DND-41 (cell line): ENCODE results near the gene CERKL.

Experiments used
- ATAC-seq: fragments of 200-7000 bp; cut with Tn5 transposase; 3 replicates; pipeline ENCODE4 v1.9.1; 2021; ENCODE audit warnings: low read depth; ENCODE audit not compliant: insufficient read depth
- DNase-seq: peaks from one replicate; pipeline ENCODE4 v3.0.0-alpha.2; 2020
- H2AFZ ChIP-seq: 2 replicates; pipeline ENCODE4 v1.6.0; 2012; ENCODE audit warnings: low read depth, low read length
- H3K27ac ChIP-seq: 2 replicates; pipeline ENCODE4 v1.5.1; 2012; ENCODE audit warnings: low read length, inconsistent platforms
- H3K27me3 ChIP-seq: fragments of 200-600 bp; sonication (generic); 2 replicates; pipeline ENCODE4 v1.6.0; 2012; ENCODE audit warnings: low read length, mild to moderate bottlenecking, inconsistent platforms; ENCODE audit not compliant: insufficient read depth, poor library complexity
- H3K36me3 ChIP-seq: 2 replicates; pipeline ENCODE4 v1.5.1; 2012; ENCODE audit warnings: low read length, inconsistent platforms; ENCODE audit not compliant: insufficient read depth
- H3K4me1 ChIP-seq: 2 replicates; pipeline ENCODE4 v1.5.1; 2012; ENCODE audit warnings: mild to moderate bottlenecking, low read length; ENCODE audit not compliant: insufficient read depth
- H3K4me2 ChIP-seq: 2 replicates; pipeline ENCODE4 v1.6.0; 2012; ENCODE audit warnings: mild to moderate bottlenecking, moderate library complexity, low read length, inconsistent platforms; ENCODE audit not compliant: insufficient read depth
- H3K4me3 ChIP-seq, 2 experiments: fragments of 200-600 bp in 1 of 2; shearing (Covaris generic) in 1 of 2; 2 replicates each; pipeline ENCODE4 v1.5.1; 2012 to 2016; ENCODE audit warnings: inconsistent platforms in 2 of 2, low read length in 2 of 2, mild to moderate bottlenecking in 2 of 2, low read depth in 1 of 2, moderate library complexity in 1 of 2
- H3K79me2 ChIP-seq: 2 replicates; pipeline ENCODE4 v1.6.0; 2012; ENCODE audit warnings: low read length, inconsistent platforms; ENCODE audit not compliant: insufficient read depth
- H3K9ac ChIP-seq: 2 replicates; pipeline ENCODE4 v1.6.0; 2012; ENCODE audit warnings: low read depth, mild to moderate bottlenecking, inconsistent platforms, low read length, moderate library complexity
- H3K9me3 ChIP-seq: 2 replicates; pipeline ENCODE4 v1.5.1; 2012; ENCODE audit warnings: low read length, moderate library complexity, mild to moderate bottlenecking, inconsistent platforms; ENCODE audit not compliant: insufficient read depth, severe bottlenecking
- H4K20me1 ChIP-seq: 2 replicates; pipeline ENCODE4 v1.6.0; 2012; ENCODE audit warnings: low read length; ENCODE audit not compliant: insufficient read depth
- EZH2 ChIP-seq: IDR thresholded peaks from 3 replicates; pipeline ENCODE4 v1.6.1; 2012; ENCODE audit warnings: borderline replicate concordance, low read depth, mild to moderate bottlenecking, moderate library complexity, low read length, inconsistent platforms; ENCODE audit not compliant: severe bottlenecking
- TF ChIP-seq, protein P1 (sequence below): IDR thresholded peaks from 2 replicates; pipeline ENCODE4 v1.5.1; 2012; ENCODE audit warnings: borderline replicate concordance, low read length, moderate library complexity, mild to moderate bottlenecking; ENCODE audit not compliant: poor library complexity, severe bottlenecking; ENCODE audit errors: extremely low read depth

CERKL gene

DNA sequence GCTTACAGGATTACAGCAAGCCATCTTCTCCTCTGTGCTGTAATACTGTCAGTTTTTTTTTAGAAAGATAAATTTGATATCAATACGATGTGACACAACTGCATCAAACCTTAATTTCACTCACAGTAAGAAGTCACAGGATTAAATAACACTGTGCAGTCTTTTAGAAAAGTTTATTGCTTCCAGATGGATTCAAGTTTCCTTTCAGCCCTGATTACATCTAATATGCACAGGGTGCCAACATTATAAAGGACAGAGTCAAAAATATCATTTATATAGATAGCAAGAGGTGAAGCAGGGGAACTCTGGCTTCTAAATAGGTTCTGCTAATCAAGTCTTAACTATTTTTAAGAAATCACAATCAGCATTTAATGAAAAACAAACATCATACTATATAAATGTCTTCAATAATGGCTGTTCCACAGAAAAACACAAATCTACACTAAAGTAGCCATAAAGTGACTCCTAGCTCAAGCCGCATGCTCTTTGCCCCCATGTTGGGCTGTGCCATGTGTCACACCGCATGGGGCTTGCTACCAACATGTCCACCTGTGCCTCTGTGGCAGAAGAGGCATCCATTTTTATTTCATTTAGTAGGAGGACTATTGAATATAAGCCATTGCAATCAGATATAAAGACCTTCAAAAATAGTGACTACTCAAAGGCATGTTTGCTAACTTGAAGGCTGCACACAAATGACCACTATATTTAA, 35.0 kb downstream of the CERKL start:
- TF ChIP-seq EZH2: no peak
- TF ChIP-seq, protein P1, sequence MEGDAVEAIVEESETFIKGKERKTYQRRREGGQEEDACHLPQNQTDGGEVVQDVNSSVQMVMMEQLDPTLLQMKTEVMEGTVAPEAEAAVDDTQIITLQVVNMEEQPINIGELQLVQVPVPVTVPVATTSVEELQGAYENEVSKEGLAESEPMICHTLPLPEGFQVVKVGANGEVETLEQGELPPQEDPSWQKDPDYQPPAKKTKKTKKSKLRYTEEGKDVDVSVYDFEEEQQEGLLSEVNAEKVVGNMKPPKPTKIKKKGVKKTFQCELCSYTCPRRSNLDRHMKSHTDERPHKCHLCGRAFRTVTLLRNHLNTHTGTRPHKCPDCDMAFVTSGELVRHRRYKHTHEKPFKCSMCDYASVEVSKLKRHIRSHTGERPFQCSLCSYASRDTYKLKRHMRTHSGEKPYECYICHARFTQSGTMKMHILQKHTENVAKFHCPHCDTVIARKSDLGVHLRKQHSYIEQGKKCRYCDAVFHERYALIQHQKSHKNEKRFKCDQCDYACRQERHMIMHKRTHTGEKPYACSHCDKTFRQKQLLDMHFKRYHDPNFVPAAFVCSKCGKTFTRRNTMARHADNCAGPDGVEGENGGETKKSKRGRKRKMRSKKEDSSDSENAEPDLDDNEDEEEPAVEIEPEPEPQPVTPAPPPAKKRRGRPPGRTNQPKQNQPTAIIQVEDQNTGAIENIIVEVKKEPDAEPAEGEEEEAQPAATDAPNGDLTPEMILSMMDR: no peak
- no peaks in the 10 kb centered on the region for H3K4me1 ChIP-seq
- H3K4me3 ChIP-seq: no peak overlapping the region

DNA sequence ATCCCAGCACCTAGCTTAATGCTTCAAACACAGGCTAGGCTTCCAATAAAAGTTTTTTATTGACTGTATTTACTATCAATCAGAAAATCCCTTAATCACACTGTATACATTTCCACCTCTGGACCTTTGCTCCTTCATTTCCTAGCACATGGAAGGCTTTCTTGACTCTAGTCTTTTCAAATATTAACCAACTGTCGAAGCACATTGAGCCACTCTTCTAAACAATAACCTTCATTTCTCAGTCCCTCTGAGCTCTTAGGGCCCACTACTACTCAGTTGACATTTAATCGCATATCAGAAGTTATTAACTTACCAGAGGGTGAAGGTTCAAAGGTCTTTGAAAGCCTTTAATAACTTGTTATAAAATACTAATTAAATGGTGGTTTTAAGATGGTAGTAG, 37.4 kb downstream of the CERKL start:
- Histone ChIP-seq H3K4me3 (no peak overlapping the region), H4K20me1 (no peaks in the 10 kb centered on the region), H3K9me3 (no peaks in the 10 kb centered on the region), H3K27me3 (no peaks in the 10 kb centered on the region), H2AFZ (no peak overlapping the region), H3K79me2 (no peaks in the 10 kb centered on the region), H3K4me2 (no peak overlapping the region), H3K4me1 (no peaks in the 10 kb centered on the region), H3K9ac (no peak overlapping the region), H3K27ac (no peak overlapping the region), H3K36me3 (no peaks in the 10 kb centered on the region)
- TF ChIP-seq, protein P1: no peak
- TF ChIP-seq EZH2: no peak
- ATAC-seq: no peak
- no peak for DNase-seq

More for the DNA sequence above, 35.0 kb downstream of the CERKL start:
- Histone ChIP-seq H3K79me2 (no peaks in the 10 kb centered on the region), H3K9me3 (no peaks in the 10 kb centered on the region), H2AFZ (no peak overlapping the region), H3K9ac (no peak overlapping the region), H4K20me1 (no peaks in the 10 kb centered on the region), H3K36me3 (no peaks in the 10 kb centered on the region), H3K27ac (no peak overlapping the region), H3K4me2 (no peak overlapping the region), H3K27me3 (no peaks in the 10 kb centered on the region)
- ATAC-seq (no peak), DNase-seq (no peak)

DNA sequence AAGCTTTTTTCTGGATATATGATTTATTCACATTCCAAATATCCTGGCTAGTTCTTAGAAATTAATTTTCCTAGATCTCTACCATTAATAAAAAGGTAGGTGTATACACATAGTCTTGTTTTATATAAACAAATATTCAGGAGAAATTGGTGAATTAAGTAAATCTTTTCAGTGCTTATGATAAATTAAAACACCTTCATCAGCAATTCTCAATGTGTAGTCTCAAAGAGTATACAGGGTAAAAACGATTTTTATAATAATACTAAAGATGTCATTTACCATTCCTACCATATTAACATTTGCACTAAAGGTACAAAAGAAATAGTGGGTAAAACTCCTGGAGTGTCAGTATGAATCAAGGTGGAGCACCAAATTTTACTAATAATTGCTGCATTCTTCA, 40.2 kb downstream of the CERKL start:
- no peaks in the 10 kb centered on the region for H4K20me1 ChIP-seq
- no peaks in the 10 kb centered on the region for H3K36me3 ChIP-seq
- no peaks in the 10 kb centered on the region for H3K9me3 ChIP-seq
- DNase-seq: no peak
- TF ChIP-seq EZH2: no peak
- TF ChIP-seq, protein P1: no peak
- H3K27ac ChIP-seq: no peak overlapping the region
- H2AFZ ChIP-seq: no peak overlapping the region
- H3K79me2 ChIP-seq: no peaks in the 10 kb centered on the region
- H3K4me1 ChIP-seq: no peaks in the 10 kb centered on the region
- no peaks in the 10 kb centered on the region for H3K27me3 ChIP-seq
- no peak overlapping the region for H3K4me3 ChIP-seq
- no peak overlapping the region for H3K4me2 ChIP-seq
- ATAC-seq: no peak
- H3K9ac ChIP-seq: no peak overlapping the region
